H7 (cell line): ENCODE data around the gene LRRC53. TPM values are rescaled to one million over a fixed set of nuclear protein-coding genes. Genes with fewer than 3 reads are reported as not detected.

Experiments
- DNase-seq: peaks from one replicate; pipeline ENCODE4 v3.0.0; 2012
- H3K27me3 ChIP-seq: 2 replicates; pipeline ENCODE4 v1.6.0; 2011; ENCODE audit warnings: mild to moderate bottlenecking, low read length; ENCODE audit not compliant: control insufficient read depth, insufficient read depth
- H3K36me3 ChIP-seq: replicated peaks from 2 replicates; pipeline ENCODE4 v1.5.1; 2011; ENCODE audit warnings: low read length; ENCODE audit not compliant: control insufficient read depth, insufficient read depth
- H3K4me3 ChIP-seq: 2 replicates; pipeline ENCODE4 v1.5.1; 2011; ENCODE audit warnings: low read depth, mild to moderate bottlenecking, control low read depth, low read length, moderate library complexity; ENCODE audit not compliant: insufficient read depth
- total RNA-seq: library from RNA; depleted of rRNA; stranded (reverse); fragments of >200 nt; shearing (Covaris generic); gene quantifications from 2 replicates; pipeline ENCODE4 v1.2.3, GENCODE V29; 2014

LRRC53 gene
- total RNA-seq, 1 experiment from 2014 or later = not detected

GRCh38 chr1:74470251-74470650 lies 42.2 kb downstream of the LRRC53 start:
- DNase-seq = no peak
- Histone ChIP-seq H3K27me3 (no peaks in the 10 kb centered on the region), H3K36me3 (no peaks in the 10 kb centered on the region), H3K4me3 (no peak overlapping the region)

GRCh38 chr1:74468982-74469603 lies 43.3 kb downstream of the LRRC53 start:
- H3K27me3 ChIP-seq = no peaks in the 10 kb centered on the region
- DNase-seq = peak; percentile 48
- no peaks in the 10 kb centered on the region for H3K36me3 ChIP-seq
- H3K4me3 ChIP-seq = no peak overlapping the region

GRCh38 chr1:74467786-74468377 lies 44.5 kb downstream of the LRRC53 start:
- Histone ChIP-seq H3K4me3 (no peak overlapping the region), H3K27me3 (no peaks in the 10 kb centered on the region), H3K36me3 (no peaks in the 10 kb centered on the region)
- DNase-seq = peak; percentile 6

- H3K27me3 ChIP-seq = no peaks in the 10 kb centered on the region
- H3K36me3 ChIP-seq = no peaks in the 10 kb centered on the region
- H3K4me3 ChIP-seq = no peak overlapping the region
- DNase-seq = no peak
These were observed 47.2 kb downstream of the LRRC53 start for GRCh38 chr1:74465193-74465681.

- H3K4me3 ChIP-seq = no peak overlapping the region
- no peaks in the 10 kb centered on the region for H3K27me3 ChIP-seq
- no peaks in the 10 kb centered on the region for H3K36me3 ChIP-seq
- DNase-seq = no peak
These were observed 48.4 kb downstream of the LRRC53 start for GRCh38 chr1:74464037-74464436.

- Histone ChIP-seq H3K36me3 (no peaks in the 10 kb centered on the region), H3K4me3 (no peak overlapping the region), H3K27me3 (no peaks in the 10 kb centered on the region)
- DNase-seq = no peak
These were observed 49.0 kb downstream of the LRRC53 start for GRCh38 chr1:74463333-74463988.

- H3K4me3 ChIP-seq = no peak overlapping the region
- DNase-seq = no peak
- H3K27me3 ChIP-seq = no peaks in the 10 kb centered on the region
- H3K36me3 ChIP-seq = no peaks in the 10 kb centered on the region
These were observed 55.2 kb downstream of the LRRC53 start for GRCh38 chr1:74457253-74457652.

GRCh38 chr1:74455390-74455789 lies 57.0 kb downstream of the LRRC53 start:
- no peak overlapping the region for H3K4me3 ChIP-seq
- DNase-seq = no peak
- no peaks in the 10 kb centered on the region for H3K36me3 ChIP-seq
- H3K27me3 ChIP-seq = no peaks in the 10 kb centered on the region

GRCh38 chr1:74453277-74453676 lies 59.1 kb downstream of the LRRC53 start:
- Histone ChIP-seq H3K4me3 (no peak overlapping the region), H3K27me3 (no peaks in the 10 kb centered on the region), H3K36me3 (no peaks in the 10 kb centered on the region)
- no peak for DNase-seq

- DNase-seq = no peak
- no peak overlapping the region for H3K4me3 ChIP-seq
- no peaks in the 10 kb centered on the region for H3K27me3 ChIP-seq
- H3K36me3 ChIP-seq = no peaks in the 10 kb centered on the region
These were observed 60.4 kb downstream of the LRRC53 start for GRCh38 chr1:74452035-74452434.

GRCh38 chr1:74437035-74437434 lies 75.4 kb downstream of the LRRC53 start:
- no peak for DNase-seq
- Histone ChIP-seq H3K4me3 (no peak overlapping the region), H3K36me3 (no peaks in the 10 kb centered on the region), H3K27me3 (no peaks in the 10 kb centered on the region)

GRCh38 chr1:74436078-74436477 lies 76.3 kb downstream of the LRRC53 start:
- Histone ChIP-seq H3K27me3 (no peaks in the 10 kb centered on the region), H3K4me3 (no peak overlapping the region), H3K36me3 (no peaks in the 10 kb centered on the region)

GRCh38 chr1:74434321-74434720 lies 78.1 kb downstream of the LRRC53 start:
- Histone ChIP-seq H3K36me3 (no peaks in the 10 kb centered on the region), H3K4me3 (no peak overlapping the region), H3K27me3 (no peaks in the 10 kb centered on the region)
- DNase-seq = no peak

More at GRCh38 chr1:74436078-74436477, 76.3 kb downstream of the LRRC53 start:
- DNase-seq = no peak

- H3K27me3 ChIP-seq = no peaks in the 10 kb centered on the region
- H3K4me3 ChIP-seq = no peak overlapping the region
- H3K36me3 ChIP-seq = no peaks in the 10 kb centered on the region
- DNase-seq = no peak
These were observed 80.1 kb downstream of the LRRC53 start for GRCh38 chr1:74432325-74432724.

- Histone ChIP-seq H3K4me3 (no peak overlapping the region), H3K36me3 (no peaks in the 10 kb centered on the region), H3K27me3 (no peaks in the 10 kb centered on the region)
- DNase-seq = no peak
These were observed 80.9 kb downstream of the LRRC53 start for GRCh38 chr1:74431531-74431930.
